Tibial artery (tissue), 4 donors: ENCODE measurements around the gene OTX1.

Experiments
- DNase-seq, 2 donors: peaks; one replicate each; pipeline ENCODE4 v3.0.0-alpha.2; 2019
- H3K27ac ChIP-seq, 2 donors: fragments of 200-600 bp; sonication (generic) in 1 of 2; 1 replicate in 1 of 2; 2 replicates in 1 of 2; pipeline ENCODE4 v1.5.1; 2018 to 2019; ENCODE audit warnings: mild to moderate bottlenecking in 1 of 2
- H3K27me3 ChIP-seq, 2 donors: fragments of 200-600 bp; sonication (generic) in 1 of 2; one replicate each; pipeline versions ENCODE4 v1.5.1 to v1.6.0; 2016 to 2019
- H3K36me3 ChIP-seq, 3 donors: fragments of 200-600 bp; sonication (generic) in 2 of 3; one replicate each; pipeline ENCODE4 v1.5.1; 2016 to 2019; ENCODE audit warnings: mild to moderate bottlenecking in 2 of 3
- H3K4me1 ChIP-seq, 4 donors: fragments of 200-600 bp; sonication (generic) in 2 of 4; 1 replicate in 3 of 4; 2 replicates in 1 of 4; pipeline ENCODE4 v1.5.1; 2016 to 2019
- H3K4me3 ChIP-seq, 2 donors: fragments of 200-600 bp; sonication (generic) in 1 of 2; 1 replicate in 1 of 2; 2 replicates in 1 of 2; pipeline ENCODE4 v1.5.1; 2018 to 2019; ENCODE audit warnings: mild to moderate bottlenecking in 2 of 2
- H3K9me3 ChIP-seq, 3 donors: fragments of 200-600 bp; sonication (generic) in 1 of 3; one replicate each; pipeline ENCODE4 v1.5.1; 2016 to 2019
- CTCF ChIP-seq, 2 experiments: fragments of 200-600 bp in 1 of 2; fragments of 450-650 bp in 1 of 2; IDR thresholded peaks; one replicate each; pipeline ENCODE4 v1.5.1; 2017 to 2019; ENCODE audit warnings: antibody characterized with exemption in 2 of 2, mild to moderate bottlenecking in 1 of 2, moderate library complexity in 1 of 2
- intact Hi-C: fragments of 100-400 bp; cut with DNase I; formaldehyde crosslinking; loops from one replicate; pipeline ENCODE4 v1.15.0; 2023; ENCODE audit warnings: low total_unique reads

Gene OTX1

GRCh38 chr2:63046961-63047320 is 3.7 kb upstream of the OTX1 start:
- Histone ChIP-seq H3K4me3 (no peak overlapping the region), H3K27ac (no peak overlapping the region), H3K9me3 (peaks cover 0 to 5% (median 0%) of the 10 kb centered on the region in 3 donors), H3K27me3 (peaks cover 4 to 83% of the 10 kb centered on the region in 2 donors), H3K36me3 (peaks cover 12 to 19% (median 17%) of the 10 kb centered on the region in 3 donors), H3K4me1 (peaks cover 6 to 44% (median 40%) of the 10 kb centered on the region in 4 donors)
- TF ChIP-seq CTCF (IDR thresholded peaks at IDR 0.05), result no peak
- intact Hi-C loops, result no loop called here
- no peak for DNase-seq

- Histone ChIP-seq H3K36me3 (peaks cover 12 to 19% (median 17%) of the 10 kb centered on the region in 3 donors), H3K4me1 (peaks cover 6 to 44% (median 40%) of the 10 kb centered on the region in 4 donors), H3K27ac (no peak overlapping the region), H3K4me3 (peak overlapping the region in 1 of 2 donors; percentile 12), H3K27me3 (peaks cover 4 to 90% of the 10 kb centered on the region in 2 donors), H3K9me3 (peaks cover 0 to 6% (median 0%) of the 10 kb centered on the region in 3 donors)
- intact Hi-C loops, result no loop called here
- no peak for TF ChIP-seq CTCF (IDR thresholded peaks at IDR 0.05)
- DNase-seq, result no peak
Observed at GRCh38 chr2:63047321-63048279, 3.0 kb upstream of the OTX1 start.

GRCh38 chr2:63048367-63049171 is 2.1 kb upstream of the OTX1 start:
- intact Hi-C loops, result no loop called here
- H3K4me3 ChIP-seq, result no peak overlapping the region
- no peak for DNase-seq

GRCh38 chr2:63049211-63049969 is 1.2 kb upstream of the OTX1 start:
- DNase-seq, result no peak
- peaks cover 4 to 99% of the 10 kb centered on the region in 2 donors for H3K27me3 ChIP-seq

More at GRCh38 chr2:63048367-63049171, 2.1 kb upstream of the OTX1 start:
- TF ChIP-seq CTCF (IDR thresholded peaks at IDR 0.05), result no peak
- no peak overlapping the region for H3K27ac ChIP-seq
- peaks cover 0 to 6% (median 0%) of the 10 kb centered on the region in 3 donors for H3K9me3 ChIP-seq
- peaks cover 6 to 44% (median 40%) of the 10 kb centered on the region in 4 donors for H3K4me1 ChIP-seq
- peaks cover 4 to 94% of the 10 kb centered on the region in 2 donors for H3K27me3 ChIP-seq
- H3K36me3 ChIP-seq, result peaks cover 12 to 19% (median 17%) of the 10 kb centered on the region in 3 donors

More at GRCh38 chr2:63049211-63049969, 1.2 kb upstream of the OTX1 start:
- H3K36me3 ChIP-seq, result peaks cover 12 to 19% (median 16%) of the 10 kb centered on the region in 3 donors
- H3K27ac ChIP-seq, result no peak overlapping the region
- intact Hi-C loops, result no loop called here
- H3K4me3 ChIP-seq, result peak overlapping the region; percentile 48 to 58
- H3K4me1 ChIP-seq, result peaks cover 6 to 52% (median 40%) of the 10 kb centered on the region in 4 donors
- TF ChIP-seq CTCF (IDR thresholded peaks at IDR 0.05), result no peak
- peaks cover 0 to 10% (median 3%) of the 10 kb centered on the region in 3 donors for H3K9me3 ChIP-seq
